NCI-H1092 treated with DMSO at 0.1 percent for 48 hours (cell line): ENCODE measurements around the gene PNISR.

Experiments
- DNase-seq: peaks from one replicate; lab custom pipeline; 2025; lab: John Stamatoyannopoulos, UW

PNISR gene

DNA sequence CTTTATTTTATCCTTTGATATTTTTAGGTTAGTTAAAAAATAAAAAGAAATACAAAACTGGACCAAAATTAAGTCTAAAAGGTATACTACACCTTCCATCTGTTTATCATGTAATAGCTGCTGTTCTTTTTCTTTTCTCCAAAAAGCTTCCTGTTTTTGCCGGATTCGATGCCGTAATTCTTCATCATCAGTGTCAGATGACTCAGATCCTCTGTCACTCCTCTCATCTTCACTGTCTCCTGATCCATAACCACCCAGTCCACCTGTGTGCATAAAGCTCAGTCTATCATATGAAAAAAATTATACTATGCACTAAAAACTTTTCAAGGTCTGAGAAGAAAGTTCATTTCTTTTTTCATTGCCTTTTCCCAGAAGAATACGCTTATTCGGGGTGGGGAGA is 22.7 kb downstream of the PNISR start:
- DNase-seq: no peak

DNA sequence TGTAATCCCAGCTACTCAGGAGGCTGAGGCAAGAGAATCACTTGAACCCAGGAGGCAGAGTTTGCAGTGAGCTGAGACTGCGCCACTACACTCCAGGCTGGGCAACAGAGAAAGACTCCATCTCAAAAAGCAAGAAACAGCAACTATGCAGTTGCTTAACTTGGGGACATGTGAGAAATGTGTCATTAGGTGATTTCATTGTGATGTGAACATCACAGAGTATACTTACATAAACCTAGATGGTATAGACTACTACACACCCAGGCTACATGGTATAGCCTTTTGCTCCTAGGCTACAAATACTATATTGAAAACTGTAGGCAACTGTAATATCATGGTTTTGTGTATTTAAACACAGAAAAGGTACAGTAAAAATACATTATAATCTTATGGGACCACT is 27.8 kb downstream of the PNISR start:
- no peak for DNase-seq

DNA sequence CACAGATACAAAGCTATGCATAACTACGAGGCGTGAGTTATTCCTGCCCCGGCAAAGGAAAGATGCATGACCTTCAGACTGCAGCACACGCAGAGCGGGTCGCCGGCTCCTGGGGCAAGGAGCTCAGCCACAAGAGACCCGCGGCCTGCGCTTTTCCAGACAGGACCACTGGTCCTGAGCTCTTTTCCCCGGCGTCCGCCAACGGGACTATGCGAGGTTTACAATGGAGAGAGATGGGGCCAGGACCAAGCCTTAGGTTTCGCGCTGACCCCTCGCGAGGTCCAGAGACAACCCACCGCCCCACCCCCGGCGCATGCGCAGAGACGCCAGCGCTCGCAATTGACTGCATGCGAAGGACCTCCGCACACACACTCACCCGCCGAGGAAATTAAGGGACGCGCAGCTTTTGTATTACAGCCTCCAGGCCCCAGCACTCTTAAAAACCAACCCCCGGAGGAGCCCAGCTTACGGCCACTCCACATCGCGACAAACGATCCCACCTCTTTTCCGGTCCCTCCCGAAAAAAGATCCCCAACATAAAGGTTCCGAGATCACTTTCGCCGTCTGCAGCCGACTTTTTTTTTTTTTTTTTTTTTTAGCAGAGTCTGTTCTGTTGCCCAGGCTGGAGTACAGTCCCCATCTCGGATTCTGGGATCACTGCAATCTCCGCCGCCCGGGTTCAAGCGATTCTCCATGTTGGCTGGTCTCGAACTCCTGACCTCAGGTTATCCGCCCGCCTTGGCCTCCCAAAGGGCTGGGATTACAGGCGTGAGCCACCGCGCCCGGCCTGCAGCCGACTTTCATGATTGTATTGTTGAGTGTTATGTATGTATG is 31.2 kb downstream of the PNISR start, which contains the start of gene COQ3:
Gene COQ3 (minus strand): TSS at position 498 of the 834 bp plus-strand sequence. CDS start 16 bp downstream, at position 482.
- DNase-seq: peak; percentile 63

DNA sequence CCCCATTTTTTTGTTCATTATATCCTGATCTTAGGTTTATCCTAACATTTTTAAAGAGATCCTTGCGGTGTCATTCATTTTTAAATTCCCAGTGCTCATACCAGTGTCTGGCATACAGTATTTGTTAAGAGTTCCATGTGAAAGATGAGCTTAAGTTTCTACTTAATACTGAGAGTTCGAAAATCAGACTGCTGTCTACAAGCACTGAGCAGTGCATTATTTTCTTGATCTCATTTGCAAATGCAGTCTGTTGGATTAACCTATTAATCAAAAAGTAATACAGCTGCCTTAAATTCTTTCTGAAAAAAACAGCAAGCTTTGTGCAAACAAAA is 31.8 kb downstream of the PNISR start:
- no peak for DNase-seq

DNA sequence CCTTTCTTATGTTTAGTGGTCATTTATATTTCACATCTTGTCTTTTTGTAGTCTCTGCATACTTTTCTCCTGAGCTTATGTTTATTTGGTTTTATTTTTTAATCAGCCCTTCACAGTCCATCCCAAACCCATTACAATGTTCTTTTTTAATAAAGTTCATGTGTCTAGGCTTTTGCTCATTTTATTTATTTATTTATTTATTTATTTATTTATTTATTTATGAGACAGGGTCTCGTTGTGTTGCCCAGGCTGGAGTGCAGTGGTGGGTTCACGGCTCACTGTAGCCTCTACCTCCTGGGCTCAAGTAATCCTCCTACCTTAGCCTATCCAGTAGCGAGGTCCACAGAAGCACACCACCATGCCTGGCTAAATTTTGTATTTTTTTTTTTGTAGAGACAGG is 34.2 kb downstream of the PNISR start:
- no peak for DNase-seq

DNA sequence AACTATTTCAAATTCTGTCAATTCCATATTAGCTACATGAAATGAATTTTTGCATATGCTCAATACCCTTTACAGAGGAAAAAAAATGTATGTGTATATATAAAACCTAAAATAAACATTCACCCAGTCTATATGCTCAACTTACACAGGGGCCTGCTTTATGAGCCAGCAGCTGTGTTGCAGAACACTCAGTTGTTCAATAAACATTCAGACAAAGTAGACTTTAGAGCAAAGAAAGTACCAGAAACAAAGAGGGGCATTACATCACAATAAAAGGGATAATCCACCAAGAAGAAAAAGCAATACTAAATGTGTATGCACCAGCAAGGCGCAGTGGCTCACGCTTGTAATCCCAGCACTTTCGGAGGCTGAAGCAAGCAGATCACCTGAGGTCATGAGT is 40.6 kb downstream of the PNISR start:
- no peak for DNase-seq

DNA sequence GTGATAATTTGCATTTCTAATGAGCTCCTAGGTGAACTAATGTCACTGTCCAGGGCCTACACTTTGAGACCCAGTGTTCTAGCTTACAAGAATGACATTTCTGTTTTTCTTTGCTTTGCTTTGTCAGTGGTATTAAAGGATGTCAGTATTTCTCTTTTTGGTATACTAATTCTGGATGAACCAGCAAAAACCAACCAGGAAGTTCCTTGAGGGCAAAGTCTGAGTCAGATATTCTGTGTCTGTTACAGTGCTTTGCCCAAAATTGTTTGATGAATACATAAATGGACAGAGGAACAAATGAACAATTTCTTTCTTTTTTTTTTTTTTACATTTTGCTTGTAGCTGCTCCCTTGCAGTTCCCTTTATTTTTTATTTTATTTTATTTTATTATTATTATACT is 46.5 kb downstream of the PNISR start:
- DNase-seq: no peak

DNA sequence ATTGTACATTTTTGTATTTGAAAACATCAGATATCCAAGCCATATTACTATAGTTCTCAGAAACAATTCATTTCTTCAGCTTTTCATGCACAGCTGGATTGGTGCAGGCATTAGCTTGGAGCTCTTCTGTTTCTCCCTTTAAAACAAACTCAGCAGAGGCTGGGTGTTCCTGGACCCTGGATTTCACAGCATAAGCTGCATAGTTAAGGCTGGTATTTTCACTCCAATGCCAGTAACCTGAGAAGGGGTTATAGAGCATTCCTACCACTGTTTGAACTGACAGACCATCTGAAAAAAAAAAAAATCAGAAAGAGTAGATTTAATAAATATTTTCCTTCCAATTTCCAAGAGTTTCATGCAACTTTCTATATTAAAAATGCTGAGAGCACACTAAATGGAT is 55.6 kb downstream of the PNISR start:
- DNase-seq: no peak

DNA sequence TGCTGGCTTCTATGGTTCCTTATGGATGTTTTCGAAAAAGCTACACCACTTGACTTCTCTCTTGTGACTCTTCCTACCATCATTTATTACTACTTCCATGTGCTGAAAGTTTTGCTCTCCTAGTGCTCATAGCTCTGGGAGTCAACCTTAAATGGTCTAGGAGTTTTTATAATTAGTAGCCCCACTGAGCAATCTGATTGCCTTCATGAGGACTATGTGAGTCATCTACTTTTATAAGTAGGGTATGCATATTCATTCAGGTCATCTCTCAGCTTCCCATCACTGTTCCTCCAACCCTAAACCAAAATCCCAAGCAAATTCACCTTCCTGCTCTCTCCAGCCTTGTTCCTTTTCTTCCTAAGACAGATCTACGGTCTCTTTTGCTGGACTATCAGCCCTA is 58.3 kb downstream of the PNISR start:
- DNase-seq: no peak

DNA sequence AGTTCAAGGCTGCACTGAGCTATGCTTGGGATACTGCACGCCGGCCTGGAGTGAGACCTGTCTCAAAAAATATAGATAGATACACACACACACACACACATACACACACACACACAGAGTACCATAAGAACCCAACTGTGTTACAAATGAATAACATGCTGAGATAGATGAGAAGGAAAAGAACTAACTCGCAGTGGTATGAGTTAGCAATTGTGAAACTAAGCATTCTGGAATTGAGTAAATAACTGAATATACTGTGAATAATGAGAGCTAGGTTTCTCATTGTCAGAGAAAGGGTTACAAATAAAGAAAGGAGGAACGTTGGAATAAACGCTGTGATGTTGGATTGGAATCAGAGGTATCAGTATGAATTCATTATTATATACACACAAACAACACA is 61.1 kb downstream of the PNISR start:
- DNase-seq: no peak

DNA sequence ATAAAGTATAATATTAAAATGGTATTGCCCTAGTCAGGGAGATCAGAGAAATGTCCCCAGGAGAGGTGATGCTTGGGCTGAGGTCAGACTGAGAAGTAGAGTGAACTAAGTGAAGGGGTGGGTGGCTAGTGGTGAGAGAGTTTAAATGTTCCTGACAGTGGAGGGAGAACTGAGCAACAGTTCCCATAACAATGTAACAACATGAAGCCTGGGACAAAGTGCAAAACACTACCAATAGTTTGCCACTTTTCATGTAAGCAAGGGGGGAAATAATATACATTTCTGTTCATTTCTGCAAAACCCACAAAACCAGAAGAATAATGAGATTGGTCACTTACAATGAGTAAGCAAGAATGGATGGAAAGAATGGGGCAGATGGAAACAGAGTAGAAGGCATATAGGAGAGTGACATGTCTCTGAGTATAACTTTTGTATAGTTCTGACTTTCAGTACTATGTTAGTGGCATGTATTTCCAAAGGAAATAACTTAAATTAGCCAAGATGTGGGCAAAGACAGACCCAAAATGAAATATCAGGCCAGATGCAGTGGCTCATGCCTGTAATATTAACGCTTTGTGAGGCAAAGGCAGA is 62.3 kb downstream of the PNISR start:
- DNase-seq: no peak

DNA sequence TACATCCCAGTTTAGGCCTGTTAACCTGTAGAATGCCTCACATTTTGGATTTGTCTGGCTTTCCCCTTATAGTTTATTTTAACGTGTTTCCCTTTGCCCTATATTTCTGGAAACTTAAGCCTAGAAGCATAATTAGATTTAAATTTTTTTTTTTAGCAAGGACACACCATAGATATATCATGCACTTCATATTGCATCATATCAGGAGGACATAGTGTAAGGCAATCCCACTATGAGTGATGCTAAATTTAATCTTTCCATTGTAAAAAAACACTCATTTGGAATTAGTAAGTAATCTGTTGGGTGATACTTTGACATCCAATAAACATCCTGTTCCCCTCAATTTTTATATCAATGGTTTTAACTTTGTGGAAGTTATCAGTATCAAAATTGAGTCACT is 65.3 kb downstream of the PNISR start:
- DNase-seq: no peak

DNA sequence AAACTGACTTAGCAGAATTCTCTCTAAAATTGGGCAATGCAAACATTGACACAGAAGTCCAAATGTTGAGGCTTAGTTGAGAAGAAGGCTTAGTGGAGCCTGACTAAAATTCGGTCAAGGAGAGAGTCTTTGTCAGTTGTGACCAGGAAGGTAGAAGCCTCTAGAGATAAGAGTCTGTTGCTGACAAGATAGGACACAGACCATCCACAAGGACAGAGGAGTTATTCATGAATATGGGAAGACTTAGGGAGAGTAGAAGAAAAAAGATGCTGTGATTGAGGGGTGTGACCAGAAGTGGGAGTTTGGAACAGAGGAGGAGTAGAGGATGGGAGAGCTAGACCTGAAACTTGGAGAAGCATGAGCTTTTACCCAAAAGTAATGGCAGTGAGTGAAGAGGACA is 68.5 kb downstream of the PNISR start:
- no peak for DNase-seq

DNA sequence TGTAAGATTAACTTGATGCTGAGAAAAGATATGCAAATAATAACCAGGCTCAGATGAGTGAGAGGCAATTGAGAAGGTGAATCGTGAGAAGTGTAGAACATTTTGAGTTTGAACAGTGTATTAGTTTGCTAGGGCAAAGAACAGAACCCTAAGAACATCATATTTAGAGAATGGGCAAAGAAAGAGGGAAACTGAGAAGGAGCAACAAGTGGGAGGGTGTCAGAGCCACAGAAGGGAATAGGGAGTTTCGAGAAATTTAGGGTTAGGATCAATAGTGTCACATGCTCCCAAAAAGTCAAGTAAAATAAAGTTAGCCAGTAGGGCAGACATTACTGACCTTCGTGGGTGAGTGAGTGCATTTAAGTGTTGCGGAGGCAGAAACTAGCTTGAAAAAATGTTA is 70.1 kb downstream of the PNISR start:
- no peak for DNase-seq

DNA sequence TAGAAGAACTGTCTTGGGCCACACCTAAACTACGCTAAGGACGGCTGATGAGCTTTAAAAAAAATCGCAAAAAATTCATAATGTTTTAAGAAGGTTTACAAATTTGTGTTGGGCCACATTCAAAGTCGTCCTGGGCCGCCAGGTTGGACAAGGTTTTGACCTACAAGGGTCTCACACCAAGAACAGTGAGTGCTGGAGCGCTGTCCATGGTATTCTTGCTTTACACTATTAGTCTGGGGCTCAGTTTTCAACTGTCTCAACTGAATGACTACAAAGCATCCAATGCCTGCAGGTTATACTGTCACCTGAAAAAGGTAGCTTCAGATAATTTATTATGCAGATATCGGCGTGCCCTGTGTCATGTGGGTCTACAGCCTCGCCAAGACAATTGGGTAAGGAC is 72.0 kb downstream of the PNISR start:
- DNase-seq: no peak

DNA sequence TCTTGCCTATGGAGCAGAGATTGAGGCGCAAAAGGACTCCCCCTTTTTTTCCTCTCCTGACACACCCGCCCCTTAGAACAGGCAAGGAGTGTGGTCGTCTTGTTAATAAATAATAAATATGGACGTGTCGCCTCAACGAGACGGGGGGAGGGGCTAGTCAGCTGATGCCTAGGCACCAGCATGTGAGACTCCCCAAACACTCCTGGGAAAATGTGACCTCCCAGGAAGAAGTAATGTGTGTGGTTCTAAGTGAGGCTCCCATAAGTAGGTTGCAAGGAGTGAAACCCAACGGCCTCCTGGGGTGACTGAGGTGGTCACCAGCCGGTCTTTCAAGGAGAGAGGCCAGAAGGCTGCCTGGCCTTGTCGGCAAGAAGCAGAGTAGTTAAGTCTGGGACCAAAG is 74.5 kb downstream of the PNISR start:
- DNase-seq: no peak

DNA sequence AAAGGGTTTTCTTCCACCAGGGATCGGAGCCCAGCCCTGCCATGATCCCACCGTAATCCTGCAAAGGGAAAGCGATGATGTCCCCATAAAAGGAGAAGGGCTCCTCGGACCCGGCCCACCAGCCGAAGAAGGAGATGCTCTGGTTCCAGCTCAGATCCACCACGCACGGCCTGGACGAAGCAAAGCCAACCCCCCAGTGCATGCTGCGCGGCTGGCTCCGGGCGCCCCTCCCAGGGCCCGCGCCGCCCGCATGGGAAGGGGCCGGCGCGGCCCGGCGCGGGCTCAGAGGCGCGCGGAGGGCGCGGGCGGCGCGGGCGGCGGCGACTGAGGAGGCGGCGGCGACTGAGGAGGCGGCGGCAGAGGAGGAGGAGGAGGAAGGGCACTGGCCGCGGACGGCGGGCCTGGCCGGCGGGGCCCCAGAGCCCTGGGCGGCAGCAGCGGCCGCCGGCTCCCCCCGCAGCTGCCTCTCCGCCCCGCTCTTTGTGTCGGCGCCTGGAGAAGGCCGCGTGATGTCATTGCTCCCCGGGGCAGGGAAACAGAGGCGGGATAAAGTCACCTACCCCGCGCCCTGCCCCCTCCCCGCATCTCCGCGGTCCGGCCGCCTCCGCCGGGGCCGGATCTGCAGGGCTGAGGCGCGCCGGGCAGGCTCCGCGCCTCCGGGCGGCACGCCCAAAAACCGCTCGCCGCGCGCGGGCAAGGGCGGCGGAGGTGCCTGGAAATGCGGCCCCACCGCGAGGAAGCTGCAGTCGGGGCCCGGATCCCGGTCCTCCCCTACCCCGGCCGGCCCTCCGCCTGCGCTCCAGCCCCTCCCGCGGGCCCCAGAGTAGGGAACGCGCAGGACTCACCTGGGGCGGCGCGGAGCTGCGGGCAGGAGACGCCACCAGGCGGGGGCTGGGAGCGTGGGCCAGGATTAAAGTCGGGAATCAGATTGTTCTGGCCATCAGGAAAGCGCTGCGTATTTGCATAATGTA is 75.7 kb downstream of the PNISR start, which contains the start of gene FAXC:
Gene FAXC (minus strand): TSS at position 504 of the 971 bp plus-strand sequence. CDS start 302 bp downstream, at position 202.
- peak; percentile 62 for DNase-seq

DNA sequence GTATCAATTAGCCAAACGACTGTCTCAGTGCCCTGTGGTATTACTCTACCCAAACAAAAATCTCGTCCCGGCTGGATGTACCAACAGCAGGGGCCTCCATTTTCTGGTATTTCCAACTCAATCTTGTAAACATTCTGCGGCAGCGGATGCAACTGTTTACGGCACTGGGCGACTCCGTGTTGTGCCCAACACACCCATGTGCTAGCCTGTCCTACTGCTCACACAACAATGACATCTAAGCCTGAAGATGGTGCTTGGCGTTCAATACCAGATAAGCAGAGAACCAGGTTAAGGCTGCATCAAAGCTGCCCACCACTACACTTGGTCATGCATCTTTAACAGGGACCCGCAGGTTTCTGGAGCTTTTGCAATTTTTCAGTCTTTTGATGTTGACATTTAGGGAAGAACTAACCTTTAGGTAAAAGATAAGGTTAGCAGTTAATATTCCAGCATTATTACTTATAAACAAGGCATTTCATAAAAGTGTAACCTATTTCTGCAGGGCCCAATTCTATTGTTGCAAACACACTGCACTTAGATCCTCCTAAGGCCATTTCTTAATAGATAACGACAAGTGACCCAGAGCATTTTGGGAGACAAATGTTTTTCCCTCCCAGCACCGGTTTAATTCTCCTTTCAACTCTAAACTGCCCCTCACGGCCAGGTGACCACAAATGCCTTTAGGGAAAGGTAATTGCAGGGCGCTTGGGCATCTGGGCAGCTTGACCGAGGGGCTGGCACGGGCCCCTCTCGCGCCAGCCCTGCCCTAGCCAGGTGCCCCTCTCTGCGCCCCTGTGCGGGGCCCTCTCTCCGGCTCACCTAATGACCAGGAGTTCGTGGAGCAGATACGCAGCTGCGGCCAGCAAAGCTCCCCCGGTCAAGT is 76.6 kb downstream of the PNISR start:
- DNase-seq: no peak
